ENCODE data around the gene ATP11A. TPM values are rescaled to one million over a fixed set of nuclear protein-coding genes. Genes with fewer than 3 reads are reported as not detected.
"Not testable (repeated sequence)": the region's sequence is repeated elsewhere in the genome, so short reads cannot be mapped to it uniquely, and the experiment has no call there.

Gene ATP11A
- total RNA-seq, 1 experiment from 2014 or later: 8.8 TPM

DNA sequence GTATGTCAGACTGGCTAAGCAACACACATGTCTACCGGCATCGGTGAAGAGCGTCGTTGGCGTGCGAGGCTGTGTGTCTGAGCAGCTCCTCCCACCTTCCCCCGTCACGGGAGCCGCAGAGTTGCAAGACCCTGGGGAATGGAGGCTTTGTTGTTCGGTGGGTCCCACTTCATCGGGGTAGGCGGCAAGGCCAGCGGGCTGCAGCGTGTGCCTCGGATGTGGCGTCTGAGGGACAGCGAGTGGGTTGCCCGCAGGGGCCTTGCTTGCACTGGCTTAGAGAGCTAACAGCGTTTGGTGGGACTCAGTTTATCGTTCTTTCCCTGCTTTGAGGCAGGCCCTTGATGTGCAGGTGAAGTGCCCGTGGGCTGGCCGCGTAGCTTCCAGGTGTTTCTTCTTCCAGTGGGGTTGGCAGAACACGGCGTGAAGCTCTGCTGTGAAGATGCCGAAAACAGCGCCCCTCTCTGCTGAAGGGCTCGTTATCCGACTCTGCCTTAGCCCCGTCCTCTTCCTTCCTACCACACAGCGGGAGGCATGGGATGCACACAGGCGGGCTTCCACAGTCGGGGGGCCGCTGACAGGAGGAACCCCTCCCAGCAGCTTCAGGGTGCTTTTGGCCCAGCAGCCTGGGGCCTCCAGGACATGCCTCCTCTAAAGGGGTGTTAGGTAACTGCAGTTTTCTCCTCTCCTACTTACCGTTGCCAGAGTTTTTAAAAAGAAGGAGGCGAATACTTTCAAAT lies 85.2 kb downstream of the ATP11A start:
- no peak for DNase-seq (ENCODE audit: low spot score)

GRCh38 chr13:112775791-112776279 lies 86.0 kb downstream of the ATP11A start:
- no peak for DNase-seq (ENCODE audit: low spot score)

DNA sequence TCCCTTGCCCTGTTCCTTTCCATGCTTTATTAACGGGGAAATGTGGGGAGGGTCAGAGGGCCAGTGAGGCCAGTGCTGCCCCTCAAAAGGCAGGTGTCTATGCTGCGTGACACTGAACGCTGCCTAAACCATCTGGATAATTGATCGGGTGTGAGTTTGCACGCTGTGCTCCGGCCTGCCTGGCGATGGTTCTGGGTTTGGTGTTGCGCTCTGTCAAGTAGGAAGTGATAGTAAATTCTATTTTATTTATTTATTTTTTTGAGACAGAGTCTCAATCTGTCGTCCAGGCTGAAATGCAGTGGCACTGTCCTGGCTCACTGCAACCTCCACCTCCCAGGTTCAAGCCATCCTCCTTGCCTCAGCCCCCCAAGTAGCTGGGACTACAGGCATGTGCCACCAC lies 86.5 kb downstream of the ATP11A start:
- DNase-seq (ENCODE audit: low spot score): no peak

DNA sequence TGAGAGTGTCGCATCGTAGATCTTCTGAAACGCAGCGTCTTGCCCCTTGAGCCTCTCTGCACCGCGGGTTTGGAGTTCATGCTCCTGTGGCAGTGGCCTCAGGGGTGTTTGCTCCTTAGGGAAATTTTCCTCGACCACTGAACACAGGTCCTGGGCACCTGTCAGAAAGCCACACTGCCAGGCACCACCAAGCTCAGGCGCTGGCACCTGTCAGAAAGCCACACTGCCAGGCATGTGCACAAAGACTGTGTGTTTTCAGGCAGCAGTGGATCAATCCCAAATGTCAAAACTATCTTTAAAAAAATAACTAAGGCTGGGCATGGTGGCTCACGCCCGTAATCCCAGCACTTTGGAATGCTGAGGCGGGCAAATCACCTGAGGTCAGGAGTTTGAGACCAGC lies 87.1 kb downstream of the ATP11A start:
- no peak for DNase-seq (ENCODE audit: low spot score)

DNA sequence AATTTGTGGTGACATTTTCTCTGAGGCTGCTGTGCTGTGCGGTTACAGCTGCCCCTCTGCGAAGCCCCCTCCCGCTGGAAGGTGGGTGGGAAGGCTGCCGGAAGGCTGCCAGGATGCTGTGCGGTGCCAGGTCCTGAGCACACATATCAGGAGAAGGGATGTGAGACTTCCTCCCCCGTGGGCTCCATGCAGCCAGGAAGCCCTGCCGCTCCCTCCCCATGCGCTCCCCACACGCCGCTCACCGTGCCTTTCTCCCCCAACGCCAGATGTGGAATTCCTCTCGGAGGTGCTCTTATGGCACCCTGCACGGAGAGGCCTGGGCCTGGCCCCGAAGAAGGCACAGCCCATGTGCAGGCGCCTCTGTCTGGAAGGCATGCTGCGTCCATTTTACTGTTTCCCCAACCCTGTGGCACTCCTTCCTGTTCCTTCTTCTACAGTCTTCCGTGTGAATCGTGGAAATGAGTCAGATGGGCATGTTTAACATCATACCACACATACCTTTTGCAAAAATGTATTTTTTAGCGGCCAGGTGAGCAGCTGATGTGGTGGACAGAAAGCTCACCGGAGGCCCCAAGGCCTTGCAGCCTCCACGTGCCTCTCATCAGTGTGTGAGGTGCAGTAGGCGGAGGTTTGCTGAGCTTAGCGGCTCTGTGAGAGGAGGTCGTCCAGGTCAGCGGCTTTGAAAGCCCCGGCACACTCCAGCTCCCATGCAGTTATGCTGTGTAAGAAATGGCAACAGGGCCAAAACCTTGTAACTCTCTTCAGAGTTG lies 88.0 kb downstream of the ATP11A start:
- no peak for DNase-seq (ENCODE audit: low spot score)

- DNase-seq (ENCODE audit: low spot score): no peak
Measured at GRCh38 chr13:112779856-112780604, 90.2 kb downstream of the ATP11A start.

DNA sequence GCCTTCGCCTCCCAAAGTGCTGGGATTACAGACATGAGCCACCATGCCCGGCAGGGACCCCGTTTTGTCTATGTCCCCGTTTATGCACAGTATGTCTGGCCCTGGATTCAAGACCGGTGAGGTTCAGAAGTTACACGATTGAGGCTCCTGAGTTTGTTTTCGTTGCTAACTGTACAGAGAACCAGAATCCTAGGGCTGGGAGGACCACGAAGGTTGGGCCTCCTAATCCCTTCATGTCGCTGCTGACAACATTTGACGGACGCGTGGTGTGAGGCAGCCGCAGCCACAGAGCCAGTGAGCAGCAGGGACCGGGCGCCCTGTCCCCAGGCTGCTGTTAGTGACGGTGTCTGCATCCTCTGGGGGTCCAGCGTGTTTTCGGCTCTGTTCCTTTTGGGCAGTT lies 91.4 kb downstream of the ATP11A start:
- no peak for DNase-seq (ENCODE audit: low spot score)

GRCh38 chr13:112781881-112782361 lies 92.1 kb downstream of the ATP11A start:
- no peak for DNase-seq (ENCODE audit: low spot score)

DNA sequence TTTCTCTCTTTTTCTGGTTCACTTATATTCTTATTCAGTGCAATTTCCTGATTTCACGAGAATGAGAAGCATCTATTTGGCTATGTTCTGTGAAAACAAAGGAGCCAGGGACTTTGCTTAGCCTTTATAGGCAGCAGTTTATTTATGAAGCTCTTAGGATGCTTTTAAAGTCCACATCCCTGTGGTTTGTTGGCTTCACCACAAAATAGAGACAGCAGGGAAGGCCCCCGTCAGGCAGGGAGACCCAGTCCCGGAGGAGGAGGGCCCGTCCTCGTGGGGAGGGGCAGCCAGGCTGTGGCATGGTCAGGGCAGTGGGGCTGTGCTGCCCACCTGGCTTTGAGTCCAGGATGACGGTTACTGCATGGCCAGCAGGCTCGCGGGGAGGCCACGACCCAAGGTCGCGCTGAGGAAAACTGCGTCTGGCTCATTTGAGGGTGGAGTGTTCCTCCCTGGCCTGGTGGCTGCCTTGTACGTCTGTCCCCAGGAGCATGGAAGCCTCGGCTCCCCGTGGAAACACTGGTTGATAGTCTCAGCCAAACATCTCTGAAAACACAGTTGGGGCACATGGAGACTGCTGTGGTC lies 92.7 kb downstream of the ATP11A start:
- no peak for DNase-seq (ENCODE audit: low spot score)

DNA sequence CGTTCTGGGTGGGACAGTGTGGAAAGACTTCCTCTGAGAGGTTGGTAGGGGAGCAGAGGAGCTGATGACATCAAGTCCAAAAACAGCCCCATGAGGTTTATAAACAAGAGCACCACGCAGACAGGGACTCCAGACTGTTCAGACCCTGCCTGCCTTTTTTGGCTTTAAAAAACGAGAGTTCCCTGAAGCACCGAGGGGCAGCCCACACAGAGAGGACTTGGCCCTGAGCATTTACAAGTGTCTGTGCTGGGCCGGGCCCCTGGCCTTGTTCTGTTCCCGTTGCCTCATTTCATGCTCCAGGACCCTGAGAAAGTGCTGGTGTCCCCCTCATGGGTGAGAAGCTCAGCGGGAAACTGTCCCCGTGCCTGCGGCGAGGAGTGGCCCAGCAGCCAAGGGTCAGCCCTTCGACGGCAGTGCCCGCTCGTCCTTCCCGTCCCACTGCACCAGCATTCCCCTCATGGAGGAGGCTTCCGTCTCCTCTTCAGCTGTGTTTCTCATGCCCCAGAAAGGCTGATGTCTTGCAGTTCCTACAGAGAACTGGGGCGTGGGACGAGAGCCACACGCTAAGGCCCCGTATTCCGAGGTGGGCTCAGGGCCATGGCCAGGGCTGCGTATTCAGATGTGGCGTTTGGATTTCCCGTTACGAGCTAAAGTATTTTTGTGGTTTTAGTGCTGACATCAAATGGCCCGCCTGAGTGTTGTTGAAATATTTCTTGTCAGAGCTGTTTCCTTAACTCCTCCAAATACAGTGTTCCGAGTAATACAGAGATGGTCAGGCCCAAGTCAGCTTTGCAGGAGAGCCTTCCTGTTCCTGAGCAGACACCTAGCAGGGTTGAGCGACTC lies 93.5 kb downstream of the ATP11A start:
- DNase-seq (ENCODE audit: low spot score): peak; percentile 22

- no peak for DNase-seq (ENCODE audit: low spot score)
Measured at GRCh38 chr13:112783978-112784371, 94.1 kb downstream of the ATP11A start.

DNA sequence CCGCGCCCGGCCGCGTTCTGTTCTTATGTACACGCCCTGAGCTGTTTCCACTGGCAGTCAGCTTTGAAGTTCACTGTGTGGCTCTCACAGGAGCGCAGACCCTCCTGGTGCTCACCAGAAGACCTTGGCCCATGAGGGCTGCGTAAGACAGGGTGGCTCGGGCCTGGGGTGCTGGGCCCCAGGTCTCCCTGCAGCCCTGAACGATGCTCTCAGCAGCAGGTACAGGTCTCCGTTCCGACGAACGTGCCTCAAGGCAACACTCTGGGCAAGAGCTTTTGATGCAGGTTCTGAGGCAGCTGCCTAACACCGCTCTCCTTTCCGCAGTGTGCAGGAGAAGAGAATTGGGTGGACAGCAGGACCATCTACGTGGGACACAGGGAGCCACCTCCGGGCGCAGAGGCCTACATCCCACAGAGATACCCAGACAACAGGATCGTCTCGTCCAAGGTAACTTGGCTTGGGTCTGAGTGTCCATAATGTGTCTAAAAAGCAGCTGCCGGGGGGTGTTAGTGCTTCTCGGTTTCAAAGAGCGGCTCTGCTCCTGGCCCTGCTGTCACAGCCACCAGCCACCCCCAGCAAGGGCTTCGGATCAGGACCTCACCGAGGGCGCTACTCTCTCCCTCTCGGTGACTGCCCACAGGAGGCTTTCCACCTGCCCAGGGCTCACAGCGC lies 95.1 kb downstream of the ATP11A start:
- DNase-seq (ENCODE audit: low spot score): no peak

GRCh38 chr13:112785483-112785856 lies 95.6 kb downstream of the ATP11A start:
- DNase-seq (ENCODE audit: low spot score): no peak

GRCh38 chr13:112786810-112787209 lies 97.0 kb downstream of the ATP11A start:
- DNase-seq (ENCODE audit: low spot score): not testable (repeated sequence)

DNA sequence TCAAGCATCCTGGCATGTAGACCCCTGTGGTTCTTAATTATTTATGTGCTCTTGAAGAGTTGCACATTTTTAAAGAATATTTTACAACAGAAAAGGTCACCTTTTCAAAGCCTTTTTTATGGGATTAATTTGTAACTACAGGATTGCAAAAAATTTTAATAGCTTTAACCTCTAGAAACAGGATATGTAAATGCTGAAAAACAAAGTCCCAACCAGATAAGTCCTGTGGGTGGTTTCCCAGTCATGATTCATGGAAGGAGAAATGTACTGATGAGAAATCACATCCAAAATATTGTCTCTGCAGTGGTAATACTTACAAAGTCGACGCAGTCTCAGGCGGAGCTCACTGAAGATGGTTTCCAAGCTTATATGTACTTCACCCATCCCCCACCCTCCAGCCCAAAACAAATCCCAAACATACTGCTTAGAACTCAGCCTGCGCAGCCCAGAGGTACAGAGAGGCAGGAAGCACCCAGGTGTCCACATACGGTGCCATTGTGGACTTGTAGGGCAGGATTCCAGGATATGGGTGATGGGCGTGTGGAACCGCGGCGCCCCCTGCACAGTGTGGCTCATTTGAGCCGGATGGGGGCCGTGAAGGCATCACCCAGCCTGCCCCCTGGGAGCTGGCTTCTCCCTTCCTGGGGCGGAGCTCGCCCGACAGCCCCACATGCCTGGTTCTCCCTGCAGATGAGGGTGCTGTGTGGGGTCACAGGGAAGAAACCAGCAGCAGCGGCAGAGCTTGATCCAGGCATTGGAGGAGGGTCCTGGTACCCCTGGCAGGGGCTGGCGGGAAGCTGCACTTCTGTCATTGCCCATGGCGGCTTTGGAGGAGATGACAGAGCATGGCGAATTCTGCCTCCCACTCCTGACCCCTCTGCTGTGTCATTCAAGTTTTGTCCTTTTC lies 101.2 kb downstream of the ATP11A start:
- DNase-seq (ENCODE audit: low spot score): peak; percentile 16

- DNase-seq (ENCODE audit: low spot score): no peak
Measured at GRCh38 chr13:112791663-112792440, 102.0 kb downstream of the ATP11A start.

DNA sequence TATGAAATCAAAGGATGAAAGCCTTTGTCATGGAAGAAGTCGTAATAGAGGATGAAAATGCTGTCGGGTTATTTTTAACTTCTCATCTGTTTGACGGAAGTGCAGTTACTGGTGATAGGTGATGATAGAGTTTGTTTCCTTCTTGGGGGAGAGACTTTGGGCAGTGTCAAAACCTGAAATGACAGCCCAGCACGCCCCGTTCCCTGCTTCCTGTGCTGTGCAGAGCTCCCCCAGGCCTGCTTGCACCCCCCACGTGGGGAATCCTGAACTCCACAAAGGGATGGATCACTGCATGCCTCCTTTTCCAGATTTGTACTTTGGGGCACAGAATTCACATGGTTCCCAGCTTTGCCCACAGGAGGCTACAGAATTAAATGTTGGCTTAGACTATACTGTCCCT lies 102.7 kb downstream of the ATP11A start:
- DNase-seq (ENCODE audit: low spot score): no peak

Data from A172 (cell line).